SK-N-SH treated with all-trans-retinoic acid at 6 μM for 48 hours (cell line): Measurements from ENCODE around the gene POU6F2.

Experiments
- ATAC-seq: fragments of 200-7000 bp; cut with Tn5 transposase; 3 replicates; pipeline ENCODE4 v1.9.1; 2020; ENCODE audit warnings: mild to moderate bottlenecking, moderate library complexity
- ARNTL ChIP-seq: fragments of 450-650 bp; formaldehyde crosslinking; IDR thresholded peaks from 2 replicates; pipeline ENCODE4 v1.5.0; 2020; ENCODE audit warnings: low read depth, mild to moderate bottlenecking, moderate library complexity, borderline replicate concordance
- BACH2 ChIP-seq: fragments of 250-450 bp; sonication (Bioruptor Pico); IDR thresholded peaks from 2 replicates; pipeline ENCODE4 v1.9.0; 2021; ENCODE audit warnings: mild to moderate bottlenecking, borderline replicate concordance
- CREB5 ChIP-seq: fragments of 250-450 bp; sonication (Bioruptor Pico); IDR thresholded peaks from 2 replicates; pipeline ENCODE4 v1.5.1; 2020; ENCODE audit warnings: low read depth, mild to moderate bottlenecking, moderate library complexity
- CSDC2 ChIP-seq: fragments of 250-450 bp; sonication (Bioruptor Pico); IDR thresholded peaks from 2 replicates; pipeline ENCODE4 v1.5.0; 2020; ENCODE audit warnings: mild to moderate bottlenecking, moderate library complexity
- ESRRG ChIP-seq: fragments of 250-450 bp; sonication (Bioruptor Pico); IDR thresholded peaks from 2 replicates; pipeline ENCODE4 v1.6.1; 2021; ENCODE audit warnings: mild to moderate bottlenecking
- GLIS3 ChIP-seq: fragments of 250-450 bp; sonication (Bioruptor Pico); IDR thresholded peaks from 2 replicates; pipeline ENCODE4 v1.5.0; 2020; ENCODE audit warnings: mild to moderate bottlenecking, moderate library complexity
- ISL1 ChIP-seq: fragments of 250-450 bp; sonication (Bioruptor Pico); IDR thresholded peaks from 2 replicates; pipeline ENCODE4 v2.1.2; 2022; ENCODE audit warnings: mild to moderate bottlenecking, moderate library complexity
- OSR1 ChIP-seq: fragments of 250-450 bp; sonication (Bioruptor Pico); IDR thresholded peaks from 2 replicates; pipeline ENCODE4 v1.8.0; 2022; ENCODE audit warnings: moderate library complexity, mild to moderate bottlenecking, inconsistent platforms
- PATZ1 ChIP-seq: fragments of 250-450 bp; sonication (Bioruptor Pico); IDR thresholded peaks from 2 replicates; pipeline ENCODE4 v1.8.0; 2020; ENCODE audit warnings: mild to moderate bottlenecking, moderate library complexity, borderline replicate concordance
- POU6F1 ChIP-seq: fragments of 250-450 bp; sonication (Bioruptor Pico); IDR thresholded peaks from 2 replicates; pipeline ENCODE4 v1.8.0; 2021; ENCODE audit warnings: low read depth, mild to moderate bottlenecking, moderate library complexity, borderline replicate concordance
- PPARA ChIP-seq: fragments of 250-450 bp; sonication (Bioruptor Pico); IDR thresholded peaks from 2 replicates; pipeline ENCODE4 v1.5.0; 2020; ENCODE audit warnings: mild to moderate bottlenecking, borderline replicate concordance
- RARB ChIP-seq: fragments of 250-450 bp; sonication (Bioruptor Pico); IDR thresholded peaks from 2 replicates; pipeline ENCODE4 v1.8.0; 2021; ENCODE audit warnings: mild to moderate bottlenecking, moderate library complexity
- SNAI2 ChIP-seq: fragments of 250-450 bp; sonication (Bioruptor Pico); IDR thresholded peaks from 2 replicates; pipeline ENCODE4 v1.5.0; 2020; ENCODE audit warnings: mild to moderate bottlenecking, moderate library complexity
- TCF4 ChIP-seq: fragments of 250-450 bp; sonication (Bioruptor Pico); IDR thresholded peaks from 2 replicates; pipeline ENCODE4 v1.8.0; 2021; ENCODE audit warnings: mild to moderate bottlenecking, moderate library complexity, borderline replicate concordance
- TOX ChIP-seq: fragments of 250-450 bp; sonication (Bioruptor Pico); IDR thresholded peaks from 2 replicates; pipeline ENCODE4 v1.8.0; 2021; ENCODE audit warnings: mild to moderate bottlenecking, moderate library complexity, borderline replicate concordance
- TSHZ2 ChIP-seq: fragments of 250-450 bp; sonication (Bioruptor Pico); IDR thresholded peaks from 2 replicates; pipeline ENCODE4 v1.5.0; 2020; ENCODE audit warnings: mild to moderate bottlenecking, moderate library complexity
- ZC3H10 ChIP-seq: fragments of 250-450 bp; sonication (Bioruptor Pico); IDR thresholded peaks from 2 replicates; pipeline ENCODE4 v1.5.1; 2021; ENCODE audit warnings: mild to moderate bottlenecking, moderate library complexity
- ZFP3 ChIP-seq: fragments of 250-450 bp; sonication (Bioruptor Pico); IDR thresholded peaks from 2 replicates; pipeline ENCODE4 v1.5.0; 2020; ENCODE audit warnings: mild to moderate bottlenecking, moderate library complexity
- ZFP30 ChIP-seq: fragments of 450-650 bp; formaldehyde crosslinking; IDR thresholded peaks from 2 replicates; pipeline ENCODE4 v1.5.0; 2022; ENCODE audit warnings: mild to moderate bottlenecking, moderate library complexity
- ZNF565 ChIP-seq: fragments of 450-650 bp; formaldehyde crosslinking; conservative IDR thresholded peaks from 2 replicates; pipeline ENCODE4 v1.5.0; 2020; ENCODE audit warnings: low read depth, mild to moderate bottlenecking, moderate library complexity
- ZNF8 ChIP-seq: fragments of 450-650 bp; formaldehyde crosslinking; IDR thresholded peaks from 2 replicates; pipeline ENCODE4 v1.5.0; 2020; ENCODE audit warnings: mild to moderate bottlenecking, moderate library complexity

Gene POU6F2

GRCh38 chr7:39249635-39250152 lies 272.0 kb downstream of the POU6F2 start:
- no peak for ATAC-seq
- TF ChIP-seq PPARA (CRISPR knock-in tag): no peak
- TF ChIP-seq SNAI2: no peak
- no peak for TF ChIP-seq ZNF565 (CRISPR knock-in tag)
- TF ChIP-seq ARNTL: no peak
- TF ChIP-seq CSDC2 (CRISPR knock-in tag): no peak
- no peak for TF ChIP-seq TSHZ2
- TF ChIP-seq RARB (CRISPR knock-in tag): no peak
- TF ChIP-seq GLIS3 (CRISPR knock-in tag): no peak
- TF ChIP-seq ZFP30: no peak
- TF ChIP-seq BACH2 (CRISPR knock-in tag): no peak
- TF ChIP-seq OSR1 (CRISPR knock-in tag): no peak
- no peak for TF ChIP-seq TCF4 (CRISPR knock-in tag)
- no peak for TF ChIP-seq ZFP3 (CRISPR knock-in tag)
- TF ChIP-seq ESRRG: no peak
- TF ChIP-seq POU6F1 (CRISPR knock-in tag): no peak
- no peak for TF ChIP-seq CREB5 (CRISPR knock-in tag)
- no peak for TF ChIP-seq ZC3H10
- no peak for TF ChIP-seq ISL1 (CRISPR knock-in tag)

GRCh38 chr7:39252916-39253315 lies 275.2 kb downstream of the POU6F2 start:
- no peak for TF ChIP-seq TOX (CRISPR knock-in tag)
- TF ChIP-seq ZFP30: no peak
- no peak for TF ChIP-seq SNAI2
- TF ChIP-seq ZNF565 (CRISPR knock-in tag): no peak
- TF ChIP-seq TSHZ2: no peak
- TF ChIP-seq GLIS3 (CRISPR knock-in tag): no peak
- peak; percentile 42 for ATAC-seq

GRCh38 chr7:39259391-39260003 lies 281.8 kb downstream of the POU6F2 start:
- ATAC-seq: peak; percentile 32
- TF ChIP-seq PPARA (CRISPR knock-in tag): no peak
- no peak for TF ChIP-seq ZNF8 (CRISPR knock-in tag)
- TF ChIP-seq PATZ1 (CRISPR knock-in tag): no peak
- TF ChIP-seq ISL1 (CRISPR knock-in tag): no peak
- TF ChIP-seq SNAI2: no peak
- TF ChIP-seq TCF4 (CRISPR knock-in tag): no peak
- no peak for TF ChIP-seq CSDC2 (CRISPR knock-in tag)
- TF ChIP-seq TOX (CRISPR knock-in tag): no peak
- TF ChIP-seq ZC3H10: no peak
- no peak for TF ChIP-seq OSR1 (CRISPR knock-in tag)
- no peak for TF ChIP-seq ARNTL
- no peak for TF ChIP-seq BACH2 (CRISPR knock-in tag)
